ENCODE data around the gene KDM4E. TPM values are rescaled to one million over a fixed set of nuclear protein-coding genes. Genes with fewer than 3 reads are reported as not detected.
"Not testable (repeated sequence)": the region's sequence is repeated elsewhere in the genome, so short reads cannot be mapped to it uniquely, and the experiment has no call there.

KDM4E gene
- total and polyA plus RNA-seq, 12 donors, result not detected

GRCh38 chr11:95028357-95028756 is 3.3 kb downstream of the KDM4E start:
- Histone ChIP-seq H3K36me3 (replicated peaks in 1 of 2) (no peaks in the 10 kb centered on the region), H3K27ac (no peak overlapping the region), H3K9me3 (replicated peaks in 1 of 3) (no peaks in the 10 kb centered on the region), H3K27me3 (no peaks in the 10 kb centered on the region), H3K4me3 (no peak overlapping the region), H3K4me1 (replicated peaks in 1 of 2) (no peaks in the 10 kb centered on the region)
- TF ChIP-seq CTCF (IDR thresholded peaks at IDR 0.05) (no peak), POLR2A (IDR thresholded peaks at IDR 0.05) (no peak)
- no peak for DNase-seq
- 79 to 93% (median 82%) methylated on average over 3 of the region's 3 CpGs for WGBS, 4 donors
- intact Hi-C loops (cut with DNase I), result no loop called here

GRCh38 chr11:95033051-95033450 is 8.0 kb downstream of the KDM4E start:
- Histone ChIP-seq H3K4me1 (replicated peaks in 1 of 2) (no peaks in the 10 kb centered on the region), H3K4me3 (no peak overlapping the region), H3K27me3 (peaks cover 17% of the 10 kb centered on the region), H3K36me3 (replicated peaks in 1 of 2) (no peaks in the 10 kb centered on the region), H3K9me3 (replicated peaks in 1 of 3) (no peaks in the 10 kb centered on the region), H3K27ac (no peak overlapping the region)
- DNase-seq, result no peak
- intact Hi-C loops (cut with DNase I), result no loop called here
- 81 to 92% (median 87%) methylated on average over 1 of the region's 1 CpG for WGBS, 4 donors
- TF ChIP-seq CTCF (IDR thresholded peaks at IDR 0.05) (no peak), POLR2A (IDR thresholded peaks at IDR 0.05) (no peak)

GRCh38 chr11:95035316-95035715 is 10.3 kb downstream of the KDM4E start:
- Histone ChIP-seq H3K27me3 (peaks cover 17% of the 10 kb centered on the region), H3K4me1 (replicated peaks in 1 of 2) (no peaks in the 10 kb centered on the region), H3K9me3 (replicated peaks in 1 of 3) (no peaks in the 10 kb centered on the region), H3K4me3 (no peak overlapping the region), H3K27ac (no peak overlapping the region), H3K36me3 (replicated peaks in 1 of 2) (no peaks in the 10 kb centered on the region)
- no peak for TF ChIP-seq CTCF (IDR thresholded peaks at IDR 0.05)
- no peak for TF ChIP-seq POLR2A (IDR thresholded peaks at IDR 0.05)
- intact Hi-C loops (cut with DNase I), result no loop called here
- WGBS, 4 donors, result 83 to 92% (median 89%) methylated on average over 2 of the region's 2 CpGs
- no peak for DNase-seq

- Histone ChIP-seq H3K4me3 (peak overlapping the region in 1 of 4 donors; percentile 36), H3K27me3 (peaks cover 17% of the 10 kb centered on the region)
- H3K4me1 ChIP-seq (replicated peaks in 1 of 2); H3K27ac ChIP-seq; H3K9me3 ChIP-seq (replicated peaks in 1 of 3); intact Hi-C loops (cut with DNase I); H3K36me3 ChIP-seq (replicated peaks in 1 of 2): not testable (repeated sequence)
- 16 to 28% (median 24%) methylated on average over 22 to 71 of the region's 71 CpGs for WGBS, 4 donors
- DNase-seq, result peak in 1 of 7 donors; percentile 26
These were observed 12.4 kb downstream of the KDM4E start for GRCh38 chr11:95037356-95038035.

- H3K27me3 ChIP-seq, result peaks cover 7% of the 10 kb centered on the region
- no peak for TF ChIP-seq CTCF (IDR thresholded peaks at IDR 0.05)
- no peak overlapping the region for H3K27ac ChIP-seq
- no peaks in the 10 kb centered on the region for H3K9me3 ChIP-seq (replicated peaks in 1 of 3)
- no peaks in the 10 kb centered on the region for H3K4me1 ChIP-seq (replicated peaks in 1 of 2)
- intact Hi-C loops (cut with DNase I), result no loop called here
- no peak overlapping the region for H3K4me3 ChIP-seq
- no peaks in the 10 kb centered on the region for H3K36me3 ChIP-seq (replicated peaks in 1 of 2)
- DNase-seq, result no peak
- 90 to 97% (median 96%) methylated on average over 1 of the region's 1 CpG for WGBS, 4 donors
These were observed 17.2 kb downstream of the KDM4E start for GRCh38 chr11:95042239-95042638.

Measured in adrenal gland (tissue), 12 donors.